Activated T-helper 2 cell treated with anti-CD3 and anti-CD28 coated beads, Interferon-gamma antibody, Interleukin-2, Interleukin-4, amounts not matched to agents 10 μg/mL and 5 μg/mL and 100 μg/mL, durations not matched to agents 14 hours and 24 hours and 36 hours (primary cell): ENCODE data around the gene STRIT1. TPM values are rescaled to one million over a fixed set of nuclear protein-coding genes. Genes with fewer than 3 reads are reported as not detected.
"Not testable (repeated sequence)": the region's sequence is repeated elsewhere in the genome, so short reads cannot be mapped to it uniquely, and the experiment has no call there.

Source experiments
- DNase-seq: peaks from one replicate; pipeline ENCODE4 v3.0.0; 2021; ENCODE audit warnings: low spot score
- H3K27ac Mint-ChIP-seq: one replicate; pipeline ENCODE4 v1.8.0; 2021; ENCODE audit warnings: mixed read lengths
- H3K27me3 Mint-ChIP-seq: one replicate; pipeline ENCODE4 v1.8.0; 2021; ENCODE audit warnings: low read depth, mixed read lengths
- H3K36me3 Mint-ChIP-seq: one replicate; pipeline ENCODE4 v1.8.0; 2021; ENCODE audit warnings: low read depth, mixed read lengths
- H3K4me1 Mint-ChIP-seq: one replicate; pipeline ENCODE4 v1.8.0; 2021; ENCODE audit warnings: low read depth, mixed read lengths
- H3K4me3 Mint-ChIP-seq: one replicate; pipeline ENCODE4 v1.8.0; 2021; ENCODE audit warnings: low read depth, mild to moderate bottlenecking, moderate library complexity, mixed read lengths
- H3K9me3 Mint-ChIP-seq: one replicate; pipeline ENCODE4 v1.8.0; 2021; ENCODE audit warnings: mixed read lengths
- intact Hi-C: fragments of 100-400 bp; cut with micrococcal nuclease; formaldehyde crosslinking; loops from one replicate; pipeline ENCODE4 v1.15.1; 2023
- total RNA-seq: library from RNA; stranded (reverse); gene quantifications from 2 replicates; pipeline ENCODE4 v1.2.3, GENCODE V29; 2022

Gene STRIT1
- total RNA-seq, 1 donor from 2014 or later = not detected

DNA sequence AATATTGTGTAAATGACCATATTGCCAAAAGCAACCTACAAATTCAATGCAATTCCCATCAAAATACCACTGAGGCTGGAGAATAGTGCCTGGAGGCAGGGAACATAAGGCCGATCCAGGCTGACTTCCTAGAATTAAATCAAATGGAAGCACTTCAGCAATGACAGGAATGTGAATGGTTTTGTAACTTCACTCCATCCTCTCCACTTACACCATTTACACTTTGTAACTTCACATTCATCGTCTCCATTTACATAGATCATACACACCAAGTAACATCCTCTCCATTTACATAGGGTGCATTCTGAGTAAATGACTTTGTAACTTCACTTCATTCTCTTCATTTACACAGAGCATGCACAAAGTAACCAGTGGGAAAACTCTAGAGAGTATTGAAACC lies 11.6 kb downstream of the STRIT1 start:
- Mint-ChIP-seq H3K36me3 (no peaks in the 10 kb centered on the region), H3K9me3 (no peaks in the 10 kb centered on the region), H3K4me3 (no peak overlapping the region), H3K27ac (no peak overlapping the region), H3K27me3 (no peaks in the 10 kb centered on the region), H3K4me1 (no peaks in the 10 kb centered on the region)
- intact Hi-C loops = no loop called here
- DNase-seq = no peak

DNA sequence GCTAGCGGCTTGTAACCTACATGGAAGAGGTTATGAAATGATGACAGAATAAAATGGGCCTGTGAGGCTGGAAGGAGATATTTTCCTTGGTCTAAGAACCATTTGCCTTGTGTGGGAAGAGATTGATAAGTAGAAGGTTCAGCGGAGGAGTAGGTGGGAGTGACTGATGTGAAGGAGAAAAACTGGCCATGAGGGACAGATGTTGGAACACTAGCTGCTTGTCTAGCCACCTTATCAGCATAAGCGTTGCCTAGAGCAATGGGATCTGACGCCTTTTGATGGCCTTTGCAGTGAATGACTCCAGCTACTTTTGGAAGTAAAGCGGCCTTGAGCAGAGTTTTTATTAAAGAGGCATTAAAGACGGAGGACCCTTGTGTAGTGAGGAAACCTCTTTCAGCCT lies 17.4 kb downstream of the STRIT1 start:
- not testable (repeated sequence) for H3K27me3 Mint-ChIP-seq

DNA sequence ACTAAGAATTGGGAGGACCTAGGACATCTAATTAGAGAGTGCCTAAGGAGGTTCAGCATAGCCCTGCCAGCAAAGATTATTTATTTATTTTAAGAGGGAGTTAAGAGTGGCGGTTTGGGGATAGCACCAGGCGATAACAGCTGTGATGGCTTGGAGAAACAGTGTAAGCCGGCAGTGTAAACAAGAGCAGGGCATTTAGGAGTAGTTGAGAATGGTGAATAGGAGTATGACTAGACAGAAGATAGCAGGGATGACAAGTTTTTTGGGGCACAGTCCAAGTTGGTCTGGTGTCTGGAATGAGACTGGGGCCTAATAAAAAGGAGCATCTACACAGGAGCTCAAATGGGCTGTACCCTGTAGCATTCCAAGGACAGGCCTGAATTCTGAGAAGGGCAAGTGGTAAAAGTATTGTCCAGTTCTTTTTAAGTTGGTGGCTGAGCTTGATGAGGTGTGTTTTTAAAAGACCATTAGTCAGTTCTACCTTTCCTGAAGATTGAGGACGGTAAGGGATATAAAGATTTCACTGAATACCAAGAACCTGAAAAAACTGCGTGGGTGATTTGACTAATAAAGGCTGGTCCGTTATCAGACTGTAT lies 18.2 kb downstream of the STRIT1 start:
- H3K27me3 Mint-ChIP-seq, H3K4me3 Mint-ChIP-seq, intact Hi-C loops, DNase-seq, H3K27ac Mint-ChIP-seq, H3K9me3 Mint-ChIP-seq, H3K4me1 Mint-ChIP-seq, H3K36me3 Mint-ChIP-seq: not testable (repeated sequence)

More for the DNA sequence above, 17.4 kb downstream of the STRIT1 start:
- H3K27ac Mint-ChIP-seq, H3K9me3 Mint-ChIP-seq, H3K4me3 Mint-ChIP-seq, H3K36me3 Mint-ChIP-seq, DNase-seq, H3K4me1 Mint-ChIP-seq, intact Hi-C loops: not testable (repeated sequence)

DNA sequence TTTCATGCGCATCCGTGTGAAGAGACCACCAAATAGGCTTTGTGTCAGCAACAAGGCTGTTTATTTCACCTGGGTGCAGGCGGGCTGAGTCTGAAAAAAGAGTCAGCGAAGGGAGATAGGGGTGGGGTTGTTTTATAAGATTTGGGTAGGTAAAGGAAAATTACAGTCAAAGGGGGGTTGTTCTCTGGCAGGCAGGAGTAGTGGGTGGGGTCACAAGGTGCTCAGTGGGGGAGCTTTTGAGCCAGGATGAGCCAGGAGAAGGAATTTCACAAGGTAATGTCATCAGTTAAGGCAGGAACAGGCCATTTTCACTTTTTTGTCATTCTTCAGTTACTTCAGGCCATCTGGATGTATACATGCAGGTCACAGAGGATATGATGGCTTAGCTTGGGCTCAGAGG lies 19.0 kb downstream of the STRIT1 start:
- not testable (repeated sequence) for DNase-seq, H3K4me3 Mint-ChIP-seq, H3K36me3 Mint-ChIP-seq

DNA sequence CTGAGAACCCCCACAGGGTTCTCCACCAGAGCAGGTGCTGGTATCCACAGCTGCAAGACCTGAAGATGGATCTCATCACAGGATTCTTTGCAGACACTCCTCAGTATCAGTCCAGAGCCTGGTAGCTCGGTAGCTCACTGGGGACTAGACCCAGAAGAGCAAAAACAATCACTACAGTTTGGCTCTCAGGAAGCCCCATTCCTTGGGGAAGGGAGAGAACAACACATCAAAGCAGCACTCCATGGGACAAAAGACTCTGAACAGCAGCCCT lies 22.2 kb downstream of the STRIT1 start:
- Mint-ChIP-seq H3K27me3 (no peaks in the 10 kb centered on the region), H3K36me3 (no peaks in the 10 kb centered on the region), H3K4me3 (no peak overlapping the region), H3K9me3 (no peaks in the 10 kb centered on the region), H3K27ac (no peak overlapping the region), H3K4me1 (no peaks in the 10 kb centered on the region)
- intact Hi-C loops = no loop called here
- DNase-seq = no peak

More for the DNA sequence above, 19.0 kb downstream of the STRIT1 start:
- H3K27me3 Mint-ChIP-seq, H3K4me1 Mint-ChIP-seq, intact Hi-C loops, H3K27ac Mint-ChIP-seq, H3K9me3 Mint-ChIP-seq: not testable (repeated sequence)

DNA sequence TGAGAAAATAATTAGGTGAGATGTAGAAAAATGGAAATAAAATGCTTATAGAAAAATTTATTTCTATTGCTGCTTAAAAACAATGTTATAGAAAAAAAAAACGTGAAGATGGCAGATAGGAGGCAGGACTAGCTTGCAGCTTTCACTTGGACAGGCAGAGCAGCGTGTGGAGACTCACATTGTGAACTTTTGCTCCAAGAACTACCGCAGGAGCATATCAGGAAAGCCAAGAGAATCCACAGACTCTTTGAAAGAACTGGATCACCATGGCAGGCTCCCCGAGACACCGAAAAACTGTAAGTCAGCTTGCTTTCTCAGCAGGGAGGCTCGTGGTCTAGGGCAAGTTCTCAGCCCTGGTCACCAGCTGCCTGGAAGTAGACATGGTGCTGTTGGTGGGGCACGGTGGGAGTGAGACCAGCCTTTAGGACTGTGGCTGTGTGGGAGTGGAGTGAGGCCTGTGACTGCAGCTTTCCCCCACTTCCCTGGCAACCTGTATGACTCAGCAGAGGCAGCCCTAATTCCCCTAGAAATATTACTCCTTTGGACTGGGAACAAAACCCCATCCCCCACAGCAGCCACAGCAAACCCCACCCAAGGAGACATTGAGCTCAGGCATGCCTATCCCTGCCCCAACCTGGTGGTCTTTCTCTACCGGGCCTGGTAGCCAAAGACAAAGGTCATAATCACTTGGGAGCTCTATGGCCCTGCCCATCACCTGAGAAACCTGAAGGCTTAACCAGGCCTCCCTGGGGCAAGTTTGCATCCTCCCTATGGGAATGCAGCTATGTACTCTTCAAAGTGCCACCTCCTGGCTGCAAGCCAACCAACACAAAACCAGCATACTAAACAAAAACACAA lies 22.8 kb downstream of the STRIT1 start:
- no peak overlapping the region for H3K4me3 Mint-ChIP-seq
- H3K4me1 Mint-ChIP-seq = no peaks in the 10 kb centered on the region
- no peaks in the 10 kb centered on the region for H3K9me3 Mint-ChIP-seq
- no peaks in the 10 kb centered on the region for H3K27me3 Mint-ChIP-seq
- no peaks in the 10 kb centered on the region for H3K36me3 Mint-ChIP-seq
- no peak overlapping the region for H3K27ac Mint-ChIP-seq
- DNase-seq = no peak
- intact Hi-C loops = no loop called here

DNA sequence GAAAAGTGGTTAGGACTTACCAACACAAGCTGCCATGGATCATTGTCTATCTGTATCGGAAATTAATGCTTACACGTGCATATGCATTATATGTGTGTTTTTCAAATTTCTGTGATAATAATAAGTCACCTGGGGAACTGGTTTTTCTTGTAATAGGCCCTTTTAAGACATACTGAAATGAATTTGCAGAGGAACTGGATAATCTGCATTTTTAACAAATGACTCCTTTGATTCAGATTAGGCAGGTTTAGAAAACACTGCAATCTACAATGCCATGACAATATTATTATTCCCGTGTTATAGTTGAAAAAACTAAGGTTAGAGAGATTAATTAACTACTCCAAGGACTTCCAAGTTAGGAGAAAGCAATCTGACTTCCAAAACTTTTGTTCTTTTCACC lies 23.4 kb downstream of the STRIT1 start:
- Mint-ChIP-seq H3K4me1 (no peaks in the 10 kb centered on the region), H3K9me3 (no peaks in the 10 kb centered on the region), H3K36me3 (no peaks in the 10 kb centered on the region), H3K27ac (no peak overlapping the region), H3K4me3 (no peak overlapping the region), H3K27me3 (no peaks in the 10 kb centered on the region)
- intact Hi-C loops = no loop called here
- no peak for DNase-seq

DNA sequence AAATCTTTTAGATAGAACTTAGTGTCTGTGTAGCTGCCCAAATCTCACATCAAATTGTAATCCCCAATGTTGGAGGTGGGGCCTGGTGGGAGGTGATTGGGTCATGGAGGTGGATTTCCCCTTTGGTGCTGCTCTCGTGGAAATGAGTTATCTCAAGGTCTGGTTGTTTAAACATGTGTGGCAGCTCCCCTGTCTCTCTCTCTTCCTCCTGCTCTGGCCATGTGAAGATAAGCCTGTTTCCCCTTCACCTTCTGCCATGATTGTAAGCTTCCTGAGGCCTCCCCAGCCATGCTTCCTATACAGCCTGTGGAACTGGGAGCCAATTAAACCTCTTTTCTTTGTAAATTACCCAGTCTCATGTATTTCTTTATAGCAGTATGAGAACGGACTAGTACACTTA lies 30.6 kb downstream of the STRIT1 start:
- H3K27me3 Mint-ChIP-seq, H3K4me3 Mint-ChIP-seq, intact Hi-C loops, H3K4me1 Mint-ChIP-seq, H3K36me3 Mint-ChIP-seq, H3K9me3 Mint-ChIP-seq, DNase-seq, H3K27ac Mint-ChIP-seq: not testable (repeated sequence)

DNA sequence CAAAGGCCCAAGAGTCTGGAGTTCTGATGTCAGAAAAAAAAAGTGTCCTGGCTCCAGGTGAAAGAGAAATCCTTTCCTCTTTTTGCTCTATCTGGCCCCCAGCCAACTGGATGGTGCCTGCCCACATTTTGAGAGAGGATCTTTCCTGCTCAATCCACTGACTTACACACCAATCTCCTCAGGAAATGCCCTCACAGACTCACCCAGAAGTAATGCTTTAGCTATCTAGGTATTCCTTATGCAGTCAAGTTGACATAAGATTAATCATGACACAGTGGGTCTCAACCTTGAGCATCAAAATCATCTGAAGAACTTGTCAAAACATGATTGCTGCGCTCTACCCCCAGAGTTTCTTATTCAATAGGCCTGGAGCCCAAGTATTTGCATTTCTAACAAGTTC lies 31.2 kb downstream of the STRIT1 start:
- Mint-ChIP-seq H3K27me3 (peaks cover 2% of the 10 kb centered on the region), H3K4me3 (no peak overlapping the region), H3K9me3 (no peaks in the 10 kb centered on the region), H3K36me3 (no peaks in the 10 kb centered on the region), H3K27ac (no peak overlapping the region), H3K4me1 (no peaks in the 10 kb centered on the region)
- intact Hi-C loops = no loop called here
- no peak for DNase-seq

DNA sequence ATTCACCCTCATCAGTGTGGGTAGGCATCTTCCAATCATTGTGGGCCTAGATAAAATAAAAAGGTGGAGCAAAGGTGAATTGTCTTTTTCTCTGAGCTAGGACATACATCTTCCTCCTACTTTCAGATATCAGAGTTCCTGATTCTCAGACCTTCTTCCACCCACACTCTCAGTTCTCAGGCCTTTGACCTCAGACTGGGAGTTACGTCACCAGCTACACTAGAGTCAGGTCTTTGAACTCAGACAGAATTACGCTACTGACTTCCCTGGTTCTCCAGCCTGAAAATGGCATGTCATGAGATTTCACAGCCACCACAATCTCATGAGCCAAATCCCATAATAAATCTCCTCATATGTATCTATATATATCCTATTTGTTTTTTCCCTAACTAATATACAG lies 39.0 kb downstream of the STRIT1 start:
- no peaks in the 10 kb centered on the region for H3K4me1 Mint-ChIP-seq
- H3K36me3 Mint-ChIP-seq = no peaks in the 10 kb centered on the region
- no peaks in the 10 kb centered on the region for H3K27me3 Mint-ChIP-seq
- H3K9me3 Mint-ChIP-seq = no peaks in the 10 kb centered on the region
- no peak overlapping the region for H3K4me3 Mint-ChIP-seq
- intact Hi-C loops = no loop called here
- H3K27ac Mint-ChIP-seq = no peak overlapping the region
- no peak for DNase-seq

DNA sequence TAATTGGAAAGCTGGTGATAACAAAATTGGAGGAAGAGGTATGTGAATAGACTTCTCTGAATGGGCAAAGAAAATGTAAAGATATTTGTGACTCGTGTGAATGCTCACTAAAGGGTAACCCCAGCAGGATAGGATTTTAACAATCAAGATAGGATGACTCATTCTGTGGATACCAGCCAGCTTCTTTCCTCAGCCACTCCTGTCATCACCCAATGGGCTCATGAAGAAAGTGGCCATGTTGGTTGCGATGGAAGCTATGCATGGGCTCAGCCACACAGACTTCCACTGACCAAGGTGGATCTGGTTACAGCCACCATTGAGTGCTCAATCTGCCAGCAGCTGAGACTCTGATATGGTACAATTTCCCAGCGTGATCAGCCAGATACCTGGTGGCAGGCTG lies 40.9 kb downstream of the STRIT1 start:
- Mint-ChIP-seq H3K27ac (no peak overlapping the region), H3K4me1 (no peaks in the 10 kb centered on the region), H3K4me3 (no peak overlapping the region), H3K36me3 (no peaks in the 10 kb centered on the region), H3K27me3 (no peaks in the 10 kb centered on the region), H3K9me3 (no peaks in the 10 kb centered on the region)
- DNase-seq = no peak
- intact Hi-C loops = no loop called here

DNA sequence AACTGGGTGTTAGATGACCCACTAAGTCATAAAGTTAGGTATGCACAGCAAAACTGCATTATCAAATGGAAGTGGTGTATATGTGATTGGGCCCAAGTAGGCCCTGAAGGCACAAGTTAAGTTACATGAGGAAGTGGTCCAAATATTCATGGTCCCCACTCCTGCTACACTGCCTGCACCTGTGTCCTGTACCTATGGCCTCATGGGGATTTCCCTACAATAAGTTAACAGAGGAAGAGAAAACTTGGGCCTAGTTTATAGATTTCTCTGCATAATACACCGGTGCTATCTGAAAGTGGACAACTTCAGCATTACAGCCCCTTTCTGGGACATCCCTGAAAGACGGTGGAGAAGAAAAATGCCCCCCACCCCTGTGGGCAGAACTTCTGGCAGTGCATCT lies 41.5 kb downstream of the STRIT1 start:
- Mint-ChIP-seq H3K36me3 (no peaks in the 10 kb centered on the region), H3K4me3 (no peak overlapping the region)

DNA sequence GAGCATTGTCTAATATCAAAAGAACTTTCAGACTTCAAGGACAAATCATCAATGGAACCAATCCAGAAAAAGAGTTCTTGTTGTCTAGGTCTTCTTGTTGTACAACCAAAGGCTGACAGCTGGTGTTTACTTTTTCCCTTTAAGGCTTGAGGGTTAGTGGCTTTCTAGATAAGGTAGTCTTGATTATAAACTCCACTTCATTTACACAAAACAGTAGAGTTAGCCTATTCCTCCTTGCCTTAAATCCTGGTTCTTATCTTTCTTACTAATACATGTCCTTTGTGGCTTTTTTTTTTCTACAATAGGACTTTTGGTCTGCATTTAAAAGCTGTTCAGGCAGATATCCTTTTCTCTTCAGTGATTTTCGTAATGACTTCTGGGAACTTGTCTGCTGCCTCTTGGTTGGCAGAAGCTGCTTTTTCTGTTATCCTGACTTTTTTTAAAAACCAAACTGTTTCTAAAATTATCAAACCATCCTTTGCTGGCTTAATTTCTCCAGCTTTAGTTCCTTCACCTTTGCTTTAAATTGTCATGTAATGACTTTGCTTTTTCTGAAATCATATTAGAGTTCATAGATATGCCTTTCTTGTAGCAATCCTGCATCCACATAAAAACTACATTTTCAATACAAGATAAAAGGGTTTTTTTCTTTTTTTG lies 44.8 kb downstream of the STRIT1 start:
- Mint-ChIP-seq H3K9me3 (no peaks in the 10 kb centered on the region), H3K36me3 (no peaks in the 10 kb centered on the region), H3K4me3 (no peak overlapping the region), H3K4me1 (no peaks in the 10 kb centered on the region), H3K27me3 (no peaks in the 10 kb centered on the region), H3K27ac (no peak overlapping the region)
- intact Hi-C loops = no loop called here
- no peak for DNase-seq

More for the DNA sequence above, 41.5 kb downstream of the STRIT1 start:
- no peak for DNase-seq
- intact Hi-C loops = no loop called here
- Mint-ChIP-seq H3K4me1 (no peaks in the 10 kb centered on the region), H3K27me3 (no peaks in the 10 kb centered on the region), H3K27ac (no peak overlapping the region), H3K9me3 (no peaks in the 10 kb centered on the region)
